Endothelial cell of umbilical vein (primary cell): ENCODE measurements around the gene FLT1. TPM values are rescaled to one million over a fixed set of nuclear protein-coding genes. Genes with fewer than 3 reads are reported as not detected.

ENCODE experiments used
- BruUV-seq: library from RNA; stranded (reverse); fragments of 400-500 nt; replicated peaks from 2 replicates; lab custom pipeline; 2021; lab: Mats Ljungman, UMichigan
- CTCF ChIA-PET: fragments of 300-600, 350-600 bp; sonication (Branson Sonifier 250); formaldehyde crosslinking; loops from one replicate; lab custom pipeline; 2021; ENCODE audit warnings: antibody characterized with exemption, inconsistent platforms; lab: Charles Lee
- POLR2A ChIA-PET: fragments of 300-600, 350-600 bp; sonication (Branson Sonifier 250); formaldehyde crosslinking; loops from one replicate; lab custom pipeline; 2021; ENCODE audit warnings: antibody characterized with exemption, inconsistent platforms; lab: Charles Lee
- DNase-seq: peaks from one replicate; pipeline ENCODE4 v3.0.0-alpha.2; 2011; ENCODE audit warnings: low read depth, low spot score
- FAIRE-seq: peaks from 2 replicates; lab custom pipeline; 2011; peaks lifted over from hg19 to GRCh38; lab: Jason Lieb, UNC
- H2AFZ ChIP-seq: 2 replicates; pipeline ENCODE4 v1.6.0; 2012; ENCODE audit warnings: low read depth, low read length, control low read depth, inconsistent platforms
- H3K27ac ChIP-seq: 2 replicates; pipeline ENCODE4 v1.5.1; 2011; ENCODE audit warnings: low read depth, mild to moderate bottlenecking, control low read depth, low read length, moderate library complexity; ENCODE audit not compliant: insufficient read depth
- H3K27me3 ChIP-seq, 2 experiments: 2 replicates each; pipeline versions ENCODE4 v1.6.0 to v1.6.1; 2011; ENCODE audit warnings: low read length in 2 of 2, mixed read lengths in 1 of 2; ENCODE audit not compliant: control insufficient read depth in 2 of 2, insufficient read depth in 2 of 2
- H3K36me3 ChIP-seq, 2 experiments: 2 replicates in 1 of 2; 3 replicates in 1 of 2; pipeline ENCODE4 v1.5.1; 2011; ENCODE audit warnings: low read length in 2 of 2, mild to moderate bottlenecking in 1 of 2, moderate library complexity in 1 of 2; ENCODE audit not compliant: control insufficient read depth in 2 of 2, insufficient read depth in 2 of 2; ENCODE audit errors: extremely low read depth in 1 of 2
- H3K4me1 ChIP-seq: 3 replicates; pipeline ENCODE4 v1.5.1; 2011; ENCODE audit warnings: mild to moderate bottlenecking, low read length; ENCODE audit not compliant: control insufficient read depth, insufficient read depth; ENCODE audit errors: extremely low read depth
- H3K4me2 ChIP-seq: 2 replicates; pipeline ENCODE4 v1.6.1; 2011; ENCODE audit warnings: low read length, control low read depth, mixed read lengths; ENCODE audit not compliant: insufficient read depth
- H3K4me3 ChIP-seq, 3 experiments: fragments of 200-600 bp in 1 of 3; sonication (generic), shearing (Covaris generic) in 1 of 3; replicated peaks in 1 of 3; 2 replicates each; pipeline ENCODE4 v1.5.1; 2011 to 2016; ENCODE audit warnings: control low read depth in 3 of 3, low read length in 3 of 3, mild to moderate bottlenecking in 2 of 3, inconsistent platforms in 1 of 3, low read depth in 1 of 3, moderate library complexity in 1 of 3; ENCODE audit not compliant: insufficient read depth in 1 of 3
- H3K79me2 ChIP-seq: 2 replicates; pipeline ENCODE4 v1.6.0; 2012; ENCODE audit warnings: low read length, inconsistent platforms; ENCODE audit not compliant: control insufficient read depth, insufficient read depth
- H3K9ac ChIP-seq: replicated peaks from 2 replicates; pipeline ENCODE3; 2011; ENCODE audit warnings: low read length, control low read depth; ENCODE audit not compliant: insufficient read depth; ENCODE audit errors: extremely low read depth
- H3K9me1 ChIP-seq: replicated peaks from 3 replicates; pipeline ENCODE4 v1.6.0; 2011; ENCODE audit warnings: mild to moderate bottlenecking, low read length; ENCODE audit not compliant: control insufficient read depth, insufficient read depth; ENCODE audit errors: extremely low read depth
- H3K9me3 ChIP-seq: replicated peaks from 2 replicates; pipeline ENCODE4 v1.5.1; 2012; ENCODE audit warnings: low read length, inconsistent platforms; ENCODE audit not compliant: control insufficient read depth, insufficient read depth
- H4K20me1 ChIP-seq: replicated peaks from 2 replicates; pipeline ENCODE3; 2011; ENCODE audit warnings: mild to moderate bottlenecking, low read length; ENCODE audit not compliant: control insufficient read depth, insufficient read depth; ENCODE audit errors: extremely low read depth
- EZH2 ChIP-seq: IDR thresholded peaks from 2 replicates; pipeline ENCODE4 v1.6.1; 2012; ENCODE audit warnings: borderline replicate concordance, low read depth, mild to moderate bottlenecking, moderate library complexity, low read length, inconsistent platforms; ENCODE audit not compliant: severe bottlenecking
- FOS ChIP-seq: IDR thresholded peaks from 2 replicates; pipeline ENCODE4 v1.6.1; 2011; ENCODE audit warnings: mild to moderate bottlenecking, low read length, moderate library complexity, borderline replicate concordance; ENCODE audit not compliant: insufficient read depth
- POLR2AphosphoS5 ChIP-seq: IDR thresholded peaks from 2 replicates; pipeline ENCODE4 v1.6.1; 2012; ENCODE audit warnings: low read depth, mild to moderate bottlenecking, control low read depth, low read length, moderate library complexity; ENCODE audit not compliant: insufficient read depth
- dilution Hi-C: fragments of 300-500 bp; cut with MboI; formaldehyde crosslinking; loops from one replicate; pipeline ENCODE4 v1.15.0; 2019; ENCODE audit warnings: low sequenced_read_pairs; ENCODE audit not compliant: extremely low pct_ligation_motif_present
- intact Hi-C: fragments of 100-400 bp; cut with micrococcal nuclease; formaldehyde crosslinking; loops from one replicate; pipeline ENCODE4 v1.10.0; 2022
- polyA plus RNA-seq, 4 experiments: library from polyadenylated mRNA; depleted of rRNA in 3 of 4; stranded (reverse) in 3 of 4; unstranded in 1 of 4; fragments of >200 nt; gene quantifications; 2 replicates each; pipeline versions ENCODE4 v1.2.1 to v1.2.3, GENCODE V29; 2011 to 2012; ENCODE audit warnings: missing spikeins in 1 of 4
- total RNA-seq: library from RNA; stranded (reverse); gene quantifications from 2 replicates; pipeline ENCODE4 v1.2.3, GENCODE V29; 2021

FLT1 gene
- total and polyA plus RNA-seq, 2 donors (not counting 3 experiments of a cell fraction or from before 2014, with no cell fraction given): 16.0 to 104 TPM

- POLR2A ChIA-PET: no interaction called here
- no peaks in the 10 kb centered on the region for H3K27me3 ChIP-seq
- no peaks in the 10 kb centered on the region for H3K9me3 ChIP-seq
- peak; percentile 21 for FAIRE-seq
- H3K4me3 ChIP-seq: peak overlapping the region; percentile 17 to 45 (median 45)
- H3K79me2 ChIP-seq: no peaks in the 10 kb centered on the region
- dilution Hi-C loops (no loop called here), intact Hi-C loops (loop anchor here (1.0 to 5.0 kb wide), 7 partner anchors 37 to 203 kb away; partner anchors contain the start of genes FLT1 and POMP)
- H2AFZ ChIP-seq: peak overlapping the region; percentile 53
- TSS peak; percentile 31 for BruUV-seq
- H3K4me1 ChIP-seq: peaks cover 14% of the 10 kb centered on the region
- no peaks in the 10 kb centered on the region for H3K36me3 ChIP-seq
- H3K9ac ChIP-seq: peak overlapping the region; percentile 36
- CTCF ChIA-PET: interaction anchor here (0.7 to 1.6 kb wide), 3 partner anchors 14 to 106 kb away, joined by 3 to 8 read pairs (median 4); partner anchors contain the start of gene FLT1
- TF ChIP-seq FOS: no peak
- no peaks in the 10 kb centered on the region for H3K9me1 ChIP-seq
- no peaks in the 10 kb centered on the region for H4K20me1 ChIP-seq
- H3K4me2 ChIP-seq: peak overlapping the region; percentile 62
- no peak for DNase-seq
- H3K27ac ChIP-seq: peak overlapping the region; percentile 36
Measured at GRCh38 chr13:28531845-28532387, 37.0 kb upstream of the FLT1 start.

GRCh38 chr13:28531077-28531844, 36.3 kb upstream of the FLT1 start:
- intact Hi-C loops (loop anchor here (1.0 to 5.0 kb wide), 5 partner anchors 43 to 128 kb away; partner anchors contain the start of gene POMP), dilution Hi-C loops (no loop called here)
- CTCF ChIA-PET: interaction anchor here (0.7 to 1.6 kb wide), 9 partner anchors 9 to 266 kb away, joined by 3 to 8 read pairs (median 3); partner anchors contain the start of gene FLT1
- H3K79me2 ChIP-seq: no peaks in the 10 kb centered on the region
- H2AFZ ChIP-seq: peak overlapping the region; percentile 53
- H3K4me1 ChIP-seq: peaks cover 14% of the 10 kb centered on the region
- H3K9me3 ChIP-seq: no peaks in the 10 kb centered on the region
- no peaks in the 10 kb centered on the region for H3K27me3 ChIP-seq
- no peaks in the 10 kb centered on the region for H3K9me1 ChIP-seq
- peak; percentile 89 for FAIRE-seq
- H4K20me1 ChIP-seq: no peaks in the 10 kb centered on the region
- no peaks in the 10 kb centered on the region for H3K36me3 ChIP-seq
- H3K9ac ChIP-seq: peak overlapping the region; percentile 36
- TF ChIP-seq POLR2AphosphoS5: peak; percentile 31
- no peak for TF ChIP-seq EZH2
- H3K4me2 ChIP-seq: peak overlapping the region; percentile 62
- POLR2A ChIA-PET: no interaction called here
- TSS peak; percentile 78 for BruUV-seq
- DNase-seq: peak; percentile 85
- peak overlapping the region in 2 of 3 experiments; percentile 45 for H3K4me3 ChIP-seq
- peak overlapping the region; percentile 36 for H3K27ac ChIP-seq
